Thyroid gland (tissue), 4 donors: ENCODE measurements around the gene PIGX. TPM values are rescaled to one million over a fixed set of nuclear protein-coding genes. Genes with fewer than 3 reads are reported as not detected.

Experiments
- DNase-seq, 2 donors: peaks; one replicate each; pipeline ENCODE4 v3.0.0-alpha.2; 2019
- H3K27ac ChIP-seq, 3 donors: fragments of 200-600 bp; sonication (generic); 1 replicate in 2 of 3; 2 replicates in 1 of 3; pipeline ENCODE4 v1.5.1; 2016 to 2019; ENCODE audit warnings: mild to moderate bottlenecking in 1 of 3, moderate library complexity in 1 of 3
- H3K27me3 ChIP-seq: fragments of 200-600 bp; sonication (generic); one replicate; pipeline ENCODE4 v1.5.1; 2019
- H3K36me3 ChIP-seq, 2 donors: fragments of 200-600 bp; sonication (generic); one replicate each; pipeline ENCODE4 v1.5.1; 2016 to 2019
- H3K4me1 ChIP-seq, 2 donors: fragments of 200-600 bp; sonication (generic); one replicate each; pipeline ENCODE4 v1.5.1; 2017 to 2019
- H3K4me3 ChIP-seq, 3 donors: fragments of 200-600 bp; sonication (generic); replicated peaks in 1 of 3; 1 replicate in 2 of 3; 2 replicates in 1 of 3; pipeline ENCODE4 v1.5.1; 2016; ENCODE audit warnings: mild to moderate bottlenecking in 1 of 3
- H3K9me3 ChIP-seq: fragments of 200-600 bp; sonication (generic); one replicate; pipeline ENCODE4 v1.5.1; 2017
- POLR2A ChIP-seq, 2 donors: fragments of 450-650 bp; IDR thresholded peaks; one replicate each; pipeline ENCODE4 v1.6.1; 2017; ENCODE audit warnings: antibody characterized with exemption in 2 of 2, mild to moderate bottlenecking in 2 of 2, moderate library complexity in 1 of 2
- WGBS, 2 donors: methylation state at CpG; one replicate each; pipeline ENCODE4 v1.1.5; 2017; 5-methylcytosine and 5-hydroxymethylcytosine counted together
- intact Hi-C: fragments of 100-400 bp; cut with DNase I; formaldehyde crosslinking; loops from one replicate; pipeline ENCODE4 v1.15.1; 2023
- total RNA-seq, 4 donors: library from RNA; depleted of rRNA; stranded (reverse); fragments of >200 nt; gene quantifications; one replicate each; pipeline ENCODE4 v1.2.3, GENCODE V29; 2016
- TF ChIP-seq, protein P1 (sequence below), 6 experiments: fragments of 200-600 bp in 3 of 6; fragments of 450-650 bp in 3 of 6; sonication (generic) in 3 of 6; IDR thresholded peaks; one replicate each; pipeline ENCODE4 v1.5.1; 2016 to 2019; ENCODE audit warnings: antibody characterized with exemption in 6 of 6, mild to moderate bottlenecking in 2 of 6, inconsistent platforms in 1 of 6, moderate library complexity in 1 of 6

Gene PIGX
- total RNA-seq, 4 donors from 2014 or later = 23.1 to 40.6 (median 31.3) TPM

GRCh38 chr3:196670339-196670738 lies 41.8 kb upstream of the PIGX start:
- H3K27ac ChIP-seq = no peak overlapping the region
- TF ChIP-seq, protein P1, sequence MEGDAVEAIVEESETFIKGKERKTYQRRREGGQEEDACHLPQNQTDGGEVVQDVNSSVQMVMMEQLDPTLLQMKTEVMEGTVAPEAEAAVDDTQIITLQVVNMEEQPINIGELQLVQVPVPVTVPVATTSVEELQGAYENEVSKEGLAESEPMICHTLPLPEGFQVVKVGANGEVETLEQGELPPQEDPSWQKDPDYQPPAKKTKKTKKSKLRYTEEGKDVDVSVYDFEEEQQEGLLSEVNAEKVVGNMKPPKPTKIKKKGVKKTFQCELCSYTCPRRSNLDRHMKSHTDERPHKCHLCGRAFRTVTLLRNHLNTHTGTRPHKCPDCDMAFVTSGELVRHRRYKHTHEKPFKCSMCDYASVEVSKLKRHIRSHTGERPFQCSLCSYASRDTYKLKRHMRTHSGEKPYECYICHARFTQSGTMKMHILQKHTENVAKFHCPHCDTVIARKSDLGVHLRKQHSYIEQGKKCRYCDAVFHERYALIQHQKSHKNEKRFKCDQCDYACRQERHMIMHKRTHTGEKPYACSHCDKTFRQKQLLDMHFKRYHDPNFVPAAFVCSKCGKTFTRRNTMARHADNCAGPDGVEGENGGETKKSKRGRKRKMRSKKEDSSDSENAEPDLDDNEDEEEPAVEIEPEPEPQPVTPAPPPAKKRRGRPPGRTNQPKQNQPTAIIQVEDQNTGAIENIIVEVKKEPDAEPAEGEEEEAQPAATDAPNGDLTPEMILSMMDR (IDR thresholded peaks at IDR 0.05) = no peak
- no peak for TF ChIP-seq POLR2A (IDR thresholded peaks at IDR 0.05)
- intact Hi-C loops = no loop called here
- H3K9me3 ChIP-seq = no peaks in the 10 kb centered on the region
- H3K27me3 ChIP-seq = no peaks in the 10 kb centered on the region
- no peaks in the 10 kb centered on the region for H3K36me3 ChIP-seq
- 38 to 46% methylated on average over 6 of the region's 6 CpGs for WGBS, 2 donors
- DNase-seq = no peak
- H3K4me3 ChIP-seq = no peak overlapping the region
- no peaks in the 10 kb centered on the region for H3K4me1 ChIP-seq

DNA sequence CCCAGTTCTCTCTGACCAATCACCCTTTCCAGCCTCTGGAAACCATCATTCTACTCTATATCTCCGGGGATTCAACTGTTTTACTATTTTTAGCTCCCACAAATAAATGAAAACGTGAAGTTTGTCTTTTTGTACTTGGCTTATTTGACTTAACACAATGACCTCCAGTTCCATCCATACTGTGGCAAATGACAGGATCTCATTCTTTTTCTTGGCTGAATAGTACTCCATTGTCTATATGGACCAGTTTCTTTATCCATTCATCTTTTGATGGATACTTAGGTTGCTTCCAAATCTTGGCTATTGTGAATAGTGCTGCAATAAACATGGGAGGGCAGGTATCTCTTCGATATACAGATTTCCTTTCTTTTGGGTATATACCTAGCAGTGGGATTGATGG lies 38.5 kb upstream of the PIGX start:
- no peak for TF ChIP-seq POLR2A (IDR thresholded peaks at IDR 0.05)
- Histone ChIP-seq H3K4me1 (no peaks in the 10 kb centered on the region), H3K27me3 (no peaks in the 10 kb centered on the region), H3K9me3 (no peaks in the 10 kb centered on the region), H3K36me3 (no peaks in the 10 kb centered on the region), H3K4me3 (no peak overlapping the region), H3K27ac (no peak overlapping the region)
- DNase-seq = no peak
- intact Hi-C loops = no loop called here
- WGBS, 2 donors = 81 to 86% methylated on average over 3 of the region's 3 CpGs

- 70 to 71% methylated on average over 1 of the region's 1 CpG for WGBS, 2 donors
- no peaks in the 10 kb centered on the region for H3K9me3 ChIP-seq
- DNase-seq = no peak
- H3K4me1 ChIP-seq = no peaks in the 10 kb centered on the region
- no peak overlapping the region for H3K4me3 ChIP-seq
- intact Hi-C loops = no loop called here
- no peak for TF ChIP-seq POLR2A (IDR thresholded peaks at IDR 0.05)
- TF ChIP-seq, protein P1 (IDR thresholded peaks at IDR 0.05) = no peak
- no peaks in the 10 kb centered on the region for H3K36me3 ChIP-seq
- no peaks in the 10 kb centered on the region for H3K27me3 ChIP-seq
- no peak overlapping the region for H3K27ac ChIP-seq
Measured at GRCh38 chr3:196677353-196677752, 34.8 kb upstream of the PIGX start.

DNA sequence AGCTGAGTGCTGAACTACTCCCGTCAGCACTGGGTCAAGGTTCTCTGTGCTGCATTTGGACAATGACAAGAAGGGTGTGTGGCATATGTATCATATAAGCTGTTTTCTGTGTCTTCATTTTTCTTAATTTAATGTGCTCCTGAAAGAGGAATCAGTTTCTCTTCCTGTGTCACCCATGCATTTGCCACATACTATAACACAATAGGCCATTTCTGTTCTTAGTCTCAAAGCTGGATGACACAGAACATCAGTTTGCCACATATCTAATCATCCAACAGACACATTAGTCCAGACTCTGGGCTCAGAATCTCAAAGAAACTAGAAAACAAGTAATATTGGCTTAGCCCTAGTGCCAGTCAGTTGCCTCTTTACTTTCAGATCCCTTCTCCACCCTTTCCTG lies 34.2 kb upstream of the PIGX start:
- no peak overlapping the region for H3K4me3 ChIP-seq
- no peaks in the 10 kb centered on the region for H3K27me3 ChIP-seq
- 79 to 80% methylated on average over 1 of the region's 1 CpG for whole genome bisulfite sequencing, 2 donors
- no peak overlapping the region for H3K27ac ChIP-seq
- no peaks in the 10 kb centered on the region for H3K4me1 ChIP-seq
- intact Hi-C loops = no loop called here
- H3K36me3 ChIP-seq = no peaks in the 10 kb centered on the region
- no peak for DNase-seq
- TF ChIP-seq, protein P1 (IDR thresholded peaks at IDR 0.05) = no peak
- no peak for TF ChIP-seq POLR2A (IDR thresholded peaks at IDR 0.05)
- H3K9me3 ChIP-seq = no peaks in the 10 kb centered on the region

- H3K27ac ChIP-seq = no peak overlapping the region
- intact Hi-C loops = loop anchor here (2.0 kb wide), 1 partner anchor 76 kb away; no protein-coding TSS in a partner anchor
- H3K9me3 ChIP-seq = no peaks in the 10 kb centered on the region
- TF ChIP-seq, protein P1 (IDR thresholded peaks at IDR 0.05) = peak; percentile 64 to 92 (median 81)
- TF ChIP-seq POLR2A (IDR thresholded peaks at IDR 0.05) = no peak
- H3K27me3 ChIP-seq = no peaks in the 10 kb centered on the region
- peak; percentile 57 to 60 for DNase-seq
- H3K36me3 ChIP-seq = no peaks in the 10 kb centered on the region
- WGBS, 2 donors = 41 to 46% methylated on average over 24 of the region's 24 CpGs
- peaks cover 0 to 4% of the 10 kb centered on the region in 2 donors for H3K4me1 ChIP-seq
- no peak overlapping the region for H3K4me3 ChIP-seq
Measured at GRCh38 chr3:196684548-196685407, 27.4 kb upstream of the PIGX start.
